Measurements from ENCODE around the gene MAML2. TPM values are rescaled to one million over a fixed set of nuclear protein-coding genes. Genes with fewer than 3 reads are reported as not detected.
A peak's percentile ranks its signal among the peaks of the same experiment; 100 is the strongest.

Gene MAML2
- total RNA-seq, 1 experiment from 2014 or later, result 2.7 TPM

GRCh38 chr11:96333191-96333719 is 9.7 kb downstream of the MAML2 start:
- H3K4me3 Mint-ChIP-seq, result peak overlapping the region in 1 of 2 experiments; percentile 15; a peak in 2 of 5 replicates
- H3K4me1 Mint-ChIP-seq, result peaks cover 72 to 81% of the 10 kb centered on the region in 2 experiments
- TF ChIP-seq CTCF (conservative IDR thresholded peaks at IDR 0.05), result no peak
- no peak overlapping the region for H3K23ac ChIP-seq (ENCODE audit: insufficient read length, low read depth, low read length)
- no peak overlapping the region for H2BK15ac ChIP-seq (ENCODE audit: low read depth, low read length)
- H3K79me2 ChIP-seq (ENCODE audit: insufficient read depth, low read length), result peaks cover 3% of the 10 kb centered on the region; the same call in 1 of the 2 replicates
- H2AK5ac ChIP-seq (ENCODE audit: insufficient read length, low read length), result no peak overlapping the region
- no peaks in the 10 kb centered on the region for H3K27me3 Mint-ChIP-seq (ENCODE audit: low read depth)
- H4K8ac ChIP-seq (replicated peaks; ENCODE audit: insufficient read length, low read depth, low read length), result no peak overlapping the region
- no peaks in the 10 kb centered on the region for H3K27me3 ChIP-seq (ENCODE audit: insufficient read depth, low read length)
- no CpG with 5 or more reads among the region's 4 CpGs for WGBS (ENCODE audit: extremely low coverage, insufficient read length, low lambda C conversion rate)
- H4K20me1 ChIP-seq (ENCODE audit: control insufficient read depth, insufficient read depth, insufficient read length), result no peaks in the 10 kb centered on the region
- H3K4ac ChIP-seq (ENCODE audit: low read depth, low read length), result no peak overlapping the region
- H3K56ac ChIP-seq (ENCODE audit: insufficient read length, low read depth, low read length), result no peak overlapping the region
- H3K27ac ChIP-seq (ENCODE audit: insufficient read length, low read depth, low read length), result peak overlapping the region; percentile 25
- no peak for DNase-seq
- no peak overlapping the region for H3T11ph ChIP-seq (ENCODE audit: low read length)
- H3K9me3 Mint-ChIP-seq, result no peaks in the 10 kb centered on the region
- H4K5ac ChIP-seq (ENCODE audit: insufficient read length, low read depth, low read length), result no peak overlapping the region
- no peaks in the 10 kb centered on the region for H3K79me1 ChIP-seq (ENCODE audit: insufficient read depth, low read depth, low read length, poor library complexity, severe bottlenecking)
- no peak overlapping the region for H4K91ac ChIP-seq (ENCODE audit: insufficient read length, low read depth, low read length)
- H2AFZ ChIP-seq (ENCODE audit: low read length), result no peak overlapping the region
- peaks cover 19% of the 10 kb centered on the region for H3K4me1 ChIP-seq (ENCODE audit: insufficient read depth, low read length)
- no peaks in the 10 kb centered on the region for H3K9me3 ChIP-seq (ENCODE audit: control insufficient read depth, low read depth, low read length)
- no peak overlapping the region for H3K9ac ChIP-seq (ENCODE audit: extremely low read depth, insufficient read length, low read length)
- no peak overlapping the region for H3K4me2 ChIP-seq (ENCODE audit: insufficient read depth, insufficient read length, low read length)
- no peak overlapping the region for H2BK20ac ChIP-seq (ENCODE audit: low read depth, low read length, poor library complexity, severe bottlenecking)
- no peak overlapping the region for H2BK5ac ChIP-seq (ENCODE audit: insufficient read length, low read length)
- no peak overlapping the region for H3K14ac ChIP-seq (ENCODE audit: insufficient read depth, low read length)
- H3K23me2 ChIP-seq (ENCODE audit: insufficient read length, low read depth, low read length, poor library complexity, severe bottlenecking), result no peaks in the 10 kb centered on the region
- H3K18ac ChIP-seq (ENCODE audit: insufficient read length, low read depth, low read length), result no peak overlapping the region
- peak overlapping the region; percentile 45 to 84 (median 76); a peak in 4 of 7 replicates for H3K27ac Mint-ChIP-seq
- no peaks in the 10 kb centered on the region; a peak in 1 of 7 replicates for H3K36me3 Mint-ChIP-seq (ENCODE audit: insufficient read depth in 1 of 3, low read depth in 3 of 3)
- no peak overlapping the region for H2BK12ac ChIP-seq (ENCODE audit: insufficient read length, low read depth, low read length)
- H2BK120ac ChIP-seq (ENCODE audit: low read depth, low read length, poor library complexity, severe bottlenecking), result no peak overlapping the region
